Measurements from ENCODE around the gene EME2.

Gene EME2

GRCh38 chr16:1800701-1801100, 28.1 kb downstream of the EME2 start:
- no peak for ATAC-seq
- no peak for TF ChIP-seq ISL1 (CRISPR knock-in tag; IDR thresholded peaks at IDR 0.05)
- TF ChIP-seq, protein P1, sequence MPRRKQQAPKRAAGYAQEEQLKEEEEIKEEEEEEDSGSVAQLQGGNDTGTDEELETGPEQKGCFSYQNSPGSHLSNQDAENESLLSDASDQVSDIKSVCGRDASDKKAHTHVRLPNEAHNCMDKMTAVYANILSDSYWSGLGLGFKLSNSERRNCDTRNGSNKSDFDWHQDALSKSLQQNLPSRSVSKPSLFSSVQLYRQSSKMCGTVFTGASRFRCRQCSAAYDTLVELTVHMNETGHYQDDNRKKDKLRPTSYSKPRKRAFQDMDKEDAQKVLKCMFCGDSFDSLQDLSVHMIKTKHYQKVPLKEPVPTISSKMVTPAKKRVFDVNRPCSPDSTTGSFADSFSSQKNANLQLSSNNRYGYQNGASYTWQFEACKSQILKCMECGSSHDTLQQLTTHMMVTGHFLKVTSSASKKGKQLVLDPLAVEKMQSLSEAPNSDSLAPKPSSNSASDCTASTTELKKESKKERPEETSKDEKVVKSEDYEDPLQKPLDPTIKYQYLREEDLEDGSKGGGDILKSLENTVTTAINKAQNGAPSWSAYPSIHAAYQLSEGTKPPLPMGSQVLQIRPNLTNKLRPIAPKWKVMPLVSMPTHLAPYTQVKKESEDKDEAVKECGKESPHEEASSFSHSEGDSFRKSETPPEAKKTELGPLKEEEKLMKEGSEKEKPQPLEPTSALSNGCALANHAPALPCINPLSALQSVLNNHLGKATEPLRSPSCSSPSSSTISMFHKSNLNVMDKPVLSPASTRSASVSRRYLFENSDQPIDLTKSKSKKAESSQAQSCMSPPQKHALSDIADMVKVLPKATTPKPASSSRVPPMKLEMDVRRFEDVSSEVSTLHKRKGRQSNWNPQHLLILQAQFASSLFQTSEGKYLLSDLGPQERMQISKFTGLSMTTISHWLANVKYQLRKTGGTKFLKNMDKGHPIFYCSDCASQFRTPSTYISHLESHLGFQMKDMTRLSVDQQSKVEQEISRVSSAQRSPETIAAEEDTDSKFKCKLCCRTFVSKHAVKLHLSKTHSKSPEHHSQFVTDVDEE (CRISPR knock-in tag; IDR thresholded peaks at IDR 0.05), result no peak
- no peak for TF ChIP-seq ARNTL (CRISPR knock-in tag; IDR thresholded peaks at IDR 0.05; ENCODE audit: borderline replicate concordance, low read depth)
- no peak for TF ChIP-seq ZFP30 (CRISPR knock-in tag; IDR thresholded peaks at IDR 0.05)
- TF ChIP-seq ESRRG (CRISPR knock-in tag; IDR thresholded peaks at IDR 0.05), result no peak
- TF ChIP-seq BACH2 (CRISPR knock-in tag; IDR thresholded peaks at IDR 0.05; ENCODE audit: borderline replicate concordance), result no peak
- TF ChIP-seq ZFP3 (CRISPR knock-in tag; IDR thresholded peaks at IDR 0.05), result no peak
- TF ChIP-seq OSR1 (CRISPR knock-in tag; IDR thresholded peaks at IDR 0.05), result no peak
- TF ChIP-seq CREB5 (CRISPR knock-in tag; IDR thresholded peaks at IDR 0.05; ENCODE audit: low read depth), result no peak
- TF ChIP-seq RARB (CRISPR knock-in tag; IDR thresholded peaks at IDR 0.05), result no peak
- TF ChIP-seq CSDC2 (CRISPR knock-in tag; IDR thresholded peaks at IDR 0.05), result no peak
- TF ChIP-seq PPARA (CRISPR knock-in tag; IDR thresholded peaks at IDR 0.05; ENCODE audit: borderline replicate concordance), result no peak
- no peak for TF ChIP-seq TCF4 (CRISPR knock-in tag; IDR thresholded peaks at IDR 0.05; ENCODE audit: borderline replicate concordance)
- TF ChIP-seq, protein P2, sequence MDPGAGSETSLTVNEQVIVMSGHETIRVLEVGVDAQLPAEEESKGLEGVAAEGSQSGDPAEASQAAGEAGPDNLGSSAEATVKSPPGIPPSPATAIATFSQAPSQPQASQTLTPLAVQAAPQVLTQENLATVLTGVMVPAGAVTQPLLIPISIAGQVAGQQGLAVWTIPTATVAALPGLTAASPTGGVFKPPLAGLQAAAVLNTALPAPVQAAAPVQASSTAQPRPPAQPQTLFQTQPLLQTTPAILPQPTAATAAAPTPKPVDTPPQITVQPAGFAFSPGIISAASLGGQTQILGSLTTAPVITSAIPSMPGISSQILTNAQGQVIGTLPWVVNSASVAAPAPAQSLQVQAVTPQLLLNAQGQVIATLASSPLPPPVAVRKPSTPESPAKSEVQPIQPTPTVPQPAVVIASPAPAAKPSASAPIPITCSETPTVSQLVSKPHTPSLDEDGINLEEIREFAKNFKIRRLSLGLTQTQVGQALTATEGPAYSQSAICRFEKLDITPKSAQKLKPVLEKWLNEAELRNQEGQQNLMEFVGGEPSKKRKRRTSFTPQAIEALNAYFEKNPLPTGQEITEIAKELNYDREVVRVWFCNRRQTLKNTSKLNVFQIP (CRISPR knock-in tag; IDR thresholded peaks at IDR 0.05; ENCODE audit: borderline replicate concordance, low read depth), result no peak
- no peak for TF ChIP-seq ZC3H10 (CRISPR knock-in tag; IDR thresholded peaks at IDR 0.05)

GRCh38 chr16:1807626-1808025, 35.0 kb downstream of the EME2 start:
- no peak for TF ChIP-seq CSDC2 (CRISPR knock-in tag; IDR thresholded peaks at IDR 0.05)
- TF ChIP-seq ZNF565 (CRISPR knock-in tag; conservative IDR thresholded peaks at IDR 0.05; ENCODE audit: low read depth), result no peak
- TF ChIP-seq, protein P3, sequence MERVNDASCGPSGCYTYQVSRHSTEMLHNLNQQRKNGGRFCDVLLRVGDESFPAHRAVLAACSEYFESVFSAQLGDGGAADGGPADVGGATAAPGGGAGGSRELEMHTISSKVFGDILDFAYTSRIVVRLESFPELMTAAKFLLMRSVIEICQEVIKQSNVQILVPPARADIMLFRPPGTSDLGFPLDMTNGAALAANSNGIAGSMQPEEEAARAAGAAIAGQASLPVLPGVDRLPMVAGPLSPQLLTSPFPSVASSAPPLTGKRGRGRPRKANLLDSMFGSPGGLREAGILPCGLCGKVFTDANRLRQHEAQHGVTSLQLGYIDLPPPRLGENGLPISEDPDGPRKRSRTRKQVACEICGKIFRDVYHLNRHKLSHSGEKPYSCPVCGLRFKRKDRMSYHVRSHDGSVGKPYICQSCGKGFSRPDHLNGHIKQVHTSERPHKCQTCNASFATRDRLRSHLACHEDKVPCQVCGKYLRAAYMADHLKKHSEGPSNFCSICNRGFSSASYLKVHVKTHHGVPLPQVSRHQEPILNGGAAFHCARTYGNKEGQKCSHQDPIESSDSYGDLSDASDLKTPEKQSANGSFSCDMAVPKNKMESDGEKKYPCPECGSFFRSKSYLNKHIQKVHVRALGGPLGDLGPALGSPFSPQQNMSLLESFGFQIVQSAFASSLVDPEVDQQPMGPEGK (CRISPR knock-in tag; IDR thresholded peaks at IDR 0.05; ENCODE audit: borderline replicate concordance), result no peak
- TF ChIP-seq, protein P2 (CRISPR knock-in tag; IDR thresholded peaks at IDR 0.05; ENCODE audit: borderline replicate concordance, low read depth), result no peak
- TF ChIP-seq GLIS3 (CRISPR knock-in tag; IDR thresholded peaks at IDR 0.05), result no peak
- no peak for TF ChIP-seq TCF4 (CRISPR knock-in tag; IDR thresholded peaks at IDR 0.05; ENCODE audit: borderline replicate concordance)
- no peak for TF ChIP-seq RARB (CRISPR knock-in tag; IDR thresholded peaks at IDR 0.05)
- no peak for TF ChIP-seq BACH2 (CRISPR knock-in tag; IDR thresholded peaks at IDR 0.05; ENCODE audit: borderline replicate concordance)
- TF ChIP-seq, protein P4, sequence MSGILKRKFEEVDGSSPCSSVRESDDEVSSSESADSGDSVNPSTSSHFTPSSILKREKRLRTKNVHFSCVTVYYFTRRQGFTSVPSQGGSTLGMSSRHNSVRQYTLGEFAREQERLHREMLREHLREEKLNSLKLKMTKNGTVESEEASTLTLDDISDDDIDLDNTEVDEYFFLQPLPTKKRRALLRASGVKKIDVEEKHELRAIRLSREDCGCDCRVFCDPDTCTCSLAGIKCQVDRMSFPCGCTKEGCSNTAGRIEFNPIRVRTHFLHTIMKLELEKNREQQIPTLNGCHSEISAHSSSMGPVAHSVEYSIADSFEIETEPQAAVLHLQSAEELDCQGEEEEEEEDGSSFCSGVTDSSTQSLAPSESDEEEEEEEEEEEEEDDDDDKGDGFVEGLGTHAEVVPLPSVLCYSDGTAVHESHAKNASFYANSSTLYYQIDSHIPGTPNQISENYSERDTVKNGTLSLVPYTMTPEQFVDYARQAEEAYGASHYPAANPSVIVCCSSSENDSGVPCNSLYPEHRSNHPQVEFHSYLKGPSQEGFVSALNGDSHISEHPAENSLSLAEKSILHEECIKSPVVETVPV (CRISPR knock-in tag; IDR thresholded peaks at IDR 0.05), result no peak
- no peak for TF ChIP-seq ZFP3 (CRISPR knock-in tag; IDR thresholded peaks at IDR 0.05)
- TF ChIP-seq, protein P1 (CRISPR knock-in tag; IDR thresholded peaks at IDR 0.05), result no peak
- TF ChIP-seq ZNF8 (CRISPR knock-in tag; IDR thresholded peaks at IDR 0.05), result no peak
- TF ChIP-seq CREB5 (CRISPR knock-in tag; IDR thresholded peaks at IDR 0.05; ENCODE audit: low read depth), result no peak
- no peak for TF ChIP-seq ZC3H10 (CRISPR knock-in tag; IDR thresholded peaks at IDR 0.05)
- TF ChIP-seq TOX (CRISPR knock-in tag; IDR thresholded peaks at IDR 0.05; ENCODE audit: borderline replicate concordance), result no peak
- TF ChIP-seq PPARA (CRISPR knock-in tag; IDR thresholded peaks at IDR 0.05; ENCODE audit: borderline replicate concordance), result no peak
- ATAC-seq, result no peak

Measured in SK-N-SH treated with all-trans-retinoic acid at 6 μM for 48 hours (cell line).